Thoracic aorta (tissue), 2 donors: ENCODE measurements around the gene GSTO2. TPM values are rescaled to one million over a fixed set of nuclear protein-coding genes. Genes with fewer than 3 reads are reported as not detected.

Experiments used
- ATAC-seq: fragments of 150-250 bp; one replicate; pipeline ENCODE4 v1.8.0; 2017; ENCODE audit warnings: low read depth; ENCODE audit not compliant: insufficient number of reproducible peaks, low FRiP score
- DNase-seq: peaks from one replicate; pipeline ENCODE4 v3.0.0-alpha.2; 2020; ENCODE audit warnings: low spot score
- H3K27ac ChIP-seq, 2 donors: fragments of 200-600 bp; sonication (generic); 1 replicate in 1 of 2; 2 replicates in 1 of 2; pipeline ENCODE4 v1.5.1; 2016; ENCODE audit warnings: mild to moderate bottlenecking in 2 of 2, moderate library complexity in 2 of 2
- H3K27me3 ChIP-seq: fragments of 200-600 bp; sonication (generic); replicated peaks from 2 replicates; pipeline ENCODE4 v1.6.0; 2016; ENCODE audit warnings: mild to moderate bottlenecking; ENCODE audit not compliant: insufficient read depth
- H3K36me3 ChIP-seq: fragments of 200-600 bp; sonication (generic); one replicate; pipeline ENCODE4 v1.5.1; 2016
- H3K4me1 ChIP-seq, 2 donors: fragments of 200-600 bp; sonication (generic); 1 replicate in 1 of 2; 2 replicates in 1 of 2; pipeline versions ENCODE4 v1.5.1 to v1.6.0; 2016; ENCODE audit warnings: low read depth in 2 of 2, mild to moderate bottlenecking in 1 of 2; ENCODE audit not compliant: control insufficient read depth in 1 of 2
- H3K4me3 ChIP-seq: fragments of 200-600 bp; sonication (generic); 2 replicates; pipeline ENCODE4 v1.5.1; 2016; ENCODE audit warnings: mild to moderate bottlenecking
- H3K9me3 ChIP-seq: fragments of 200-600 bp; sonication (generic); 2 replicates; pipeline ENCODE4 v1.5.1; 2016
- CTCF ChIP-seq: fragments of 200-600 bp; sonication (generic); IDR thresholded peaks from one replicate; pipeline ENCODE4 v1.5.1; 2019; ENCODE audit warnings: antibody characterized with exemption
- total RNA-seq, 2 donors: library from RNA; depleted of rRNA; stranded (reverse); fragments of >200 nt; gene quantifications; one replicate each; pipeline versions ENCODE4 v1.1.0 to v1.2.3, GENCODE V29; 2016

GSTO2 gene
- total RNA-seq, 2 donors from 2014 or later = 2.8 to 3.0 TPM

DNA sequence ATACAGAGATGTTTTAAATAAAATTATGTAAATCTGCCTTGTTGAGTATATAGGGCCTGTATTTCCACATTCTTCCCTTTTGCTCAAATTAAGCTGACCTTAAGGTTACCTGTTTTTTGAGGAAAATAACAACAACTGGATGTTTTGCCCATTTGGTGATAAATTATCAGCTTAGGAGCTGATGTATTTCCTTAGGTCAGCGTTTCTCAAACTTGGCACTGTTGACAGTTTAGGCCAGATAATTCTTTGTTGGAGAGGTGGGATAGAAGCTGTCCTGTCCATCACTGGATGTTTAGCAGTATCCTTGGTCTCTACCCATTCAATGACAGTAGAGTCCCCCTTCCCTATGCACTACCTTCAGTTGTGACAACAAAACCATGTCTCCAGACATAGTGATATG is 7.2 kb downstream of the GSTO2 start:
- no peaks in the 10 kb centered on the region for H3K27me3 ChIP-seq
- no peak overlapping the region for H3K27ac ChIP-seq
- TF ChIP-seq CTCF = no peak
- H3K9me3 ChIP-seq = no peaks in the 10 kb centered on the region
- H3K4me3 ChIP-seq = no peak overlapping the region
- H3K4me1 ChIP-seq = peaks cover 0 to 7% of the 10 kb centered on the region in 2 donors
- H3K36me3 ChIP-seq = no peaks in the 10 kb centered on the region
- ATAC-seq (no peak), DNase-seq (no peak)

DNA sequence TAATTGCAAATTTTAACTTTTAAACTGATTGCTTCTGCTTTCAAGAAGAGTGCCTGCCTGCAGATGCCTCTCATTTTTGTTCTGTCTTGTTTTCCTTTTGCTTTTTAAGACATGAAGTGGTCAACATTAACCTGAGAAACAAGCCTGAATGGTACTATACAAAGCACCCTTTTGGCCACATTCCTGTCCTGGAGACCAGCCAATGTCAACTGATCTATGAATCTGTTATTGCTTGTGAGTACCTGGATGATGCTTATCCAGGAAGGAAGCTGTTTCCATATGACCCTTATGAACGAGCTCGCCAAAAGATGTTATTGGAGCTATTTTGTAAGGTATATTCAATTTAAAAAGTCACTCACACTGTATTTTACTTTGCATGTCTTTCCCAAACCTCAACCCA is 8.8 kb downstream of the GSTO2 start:
- H3K9me3 ChIP-seq = no peaks in the 10 kb centered on the region
- no peak overlapping the region for H3K4me3 ChIP-seq
- no peak for ATAC-seq
- no peak overlapping the region for H3K27ac ChIP-seq
- no peak for TF ChIP-seq CTCF
- DNase-seq = no peak
- no peaks in the 10 kb centered on the region for H3K36me3 ChIP-seq
- H3K4me1 ChIP-seq = peaks cover 0 to 7% of the 10 kb centered on the region in 2 donors
- H3K27me3 ChIP-seq = no peaks in the 10 kb centered on the region

- Histone ChIP-seq H3K27ac (no peak overlapping the region), H3K27me3 (no peaks in the 10 kb centered on the region), H3K9me3 (no peaks in the 10 kb centered on the region), H3K36me3 (no peaks in the 10 kb centered on the region), H3K4me1 (peaks cover 0 to 3% of the 10 kb centered on the region in 2 donors), H3K4me3 (no peak overlapping the region)
- DNase-seq = no peak
- ATAC-seq = no peak
- TF ChIP-seq CTCF = no peak
Measured at GRCh38 chr10:104279550-104280259, 10.7 kb downstream of the GSTO2 start.

- DNase-seq = no peak
Measured at GRCh38 chr10:104281694-104282093, 12.7 kb downstream of the GSTO2 start.

DNA sequence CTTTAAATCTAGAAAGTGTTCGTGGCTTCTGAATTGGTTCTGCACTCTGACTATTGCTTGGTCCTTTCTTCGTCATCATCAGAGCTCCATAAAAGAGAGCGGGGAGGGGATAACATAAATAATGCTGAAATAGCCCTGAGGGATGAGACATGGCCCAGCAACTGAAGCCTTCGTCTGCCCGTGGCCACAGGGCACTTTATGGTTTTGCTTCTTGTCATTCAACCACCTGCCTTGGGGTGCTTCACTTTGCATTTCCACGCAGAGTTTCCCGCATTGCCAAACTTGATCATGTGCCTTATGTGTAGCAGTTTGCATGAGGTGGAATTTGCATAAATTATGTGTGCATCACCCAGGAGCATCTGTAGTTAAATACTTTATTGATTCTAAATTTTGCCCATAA is 15.9 kb downstream of the GSTO2 start:
- no peak overlapping the region for H3K4me3 ChIP-seq
- no peaks in the 10 kb centered on the region for H3K36me3 ChIP-seq
- no peak for TF ChIP-seq CTCF
- no peak for DNase-seq
- H3K9me3 ChIP-seq = no peaks in the 10 kb centered on the region
- no peak for ATAC-seq
- no peaks in the 10 kb centered on the region for H3K27me3 ChIP-seq
- no peak overlapping the region for H3K27ac ChIP-seq
- no peaks in the 10 kb centered on the region for H3K4me1 ChIP-seq

More at GRCh38 chr10:104281694-104282093, 12.7 kb downstream of the GSTO2 start:
- Histone ChIP-seq H3K27ac (no peak overlapping the region), H3K27me3 (no peaks in the 10 kb centered on the region), H3K36me3 (no peaks in the 10 kb centered on the region), H3K9me3 (no peaks in the 10 kb centered on the region), H3K4me3 (no peak overlapping the region), H3K4me1 (no peaks in the 10 kb centered on the region)
- ATAC-seq = no peak
- TF ChIP-seq CTCF = no peak
